Ovary (tissue), 9 donors: ENCODE measurements around the gene SETBP1. TPM values are rescaled to one million over a fixed set of nuclear protein-coding genes. Genes with fewer than 3 reads are reported as not detected.

ENCODE experiments used
- DNase-seq, 5 donors: peaks; one replicate each; pipeline ENCODE4 v3.0.0-alpha.2; 2019 to 2020
- H3K27ac ChIP-seq, 2 donors: fragments of 200-600 bp; one replicate each; pipeline versions ENCODE4 v1.5.1 to v1.8.0; 2019 to 2022
- H3K27me3 ChIP-seq: fragments of 200-600 bp; one replicate; pipeline ENCODE4 v1.8.0; 2022
- H3K36me3 ChIP-seq: fragments of 200-600 bp; sonication (generic); one replicate; pipeline ENCODE4 v1.5.1; 2019
- H3K4me1 ChIP-seq: one replicate; pipeline ENCODE4 v1.8.1; 2013; ENCODE audit warnings: mild to moderate bottlenecking, moderate library complexity; ENCODE audit not compliant: insufficient read depth
- H3K4me3 ChIP-seq: fragments of 200-600 bp; sonication (generic); one replicate; pipeline ENCODE4 v1.5.1; 2017
- H3K9me3 ChIP-seq, 2 donors: fragments of 200-600 bp in 1 of 2; sonication (generic) in 1 of 2; one replicate each; pipeline versions ENCODE4 v1.5.1 to v1.8.1; 2013 to 2019; ENCODE audit warnings: mild to moderate bottlenecking in 1 of 2, moderate library complexity in 1 of 2
- EP300 ChIP-seq: sonication (generic); formaldehyde crosslinking; IDR thresholded peaks from one replicate; pipeline ENCODE4 v1.6.1; 2017; ENCODE audit warnings: antibody characterized with exemption
- POLR2A ChIP-seq: fragments of 450-650 bp; IDR thresholded peaks from one replicate; pipeline ENCODE4 v1.6.1; 2017; ENCODE audit warnings: antibody characterized with exemption, mild to moderate bottlenecking, moderate library complexity
- WGBS, 3 donors: extraction: QIAGEN DNeasy Blood & Tissue Kit in 1 of 3; methylation state at CpG; one replicate each; pipeline versions ENCODE4 v1.1.5 to v1.1.7; 2013 to 2017; 5-methylcytosine and 5-hydroxymethylcytosine counted together
- intact Hi-C, 4 donors: fragments of 100-400 bp; cut with DNase I; formaldehyde crosslinking; loops; one replicate each; pipeline versions ENCODE4 v1.11.0 to v1.15.1; 2022 to 2023
- polyA plus RNA-seq, 2 donors: library from polyadenylated mRNA; stranded (reverse); fragments of 200-250 nt in 1 of 2; fragments of 350-450 nt in 1 of 2; fragmentation: Illumina TruSeq in 1 of 2; extraction: RNeasy Lipid Tissue Mini Kit (QIAGEN cat#74804) in 1 of 2; gene quantifications; one replicate each; pipeline ENCODE4 v1.2.3, GENCODE V29; 2013 to 2014
- total RNA-seq, 7 donors: library from RNA; depleted of rRNA in 2 of 7; stranded (reverse); fragments of >200 nt in 2 of 7; fragmentation: NEBNext Ultra II Directional in 3 of 7; extraction: Animal tissue kit (Norgen Biotek cat#: 25700) in 3 of 7; gene quantifications; one replicate each; pipeline versions ENCODE4 v1.1.0 to v1.2.4, GENCODE V29; 2016 to 2023
- TF ChIP-seq, protein P1 (sequence below), 3 donors: fragments of 450-650 bp in 2 of 3; fragments of 200-600 bp in 1 of 3; IDR thresholded peaks; one replicate each; pipeline versions ENCODE4 v1.5.1 to v1.8.0; 2016 to 2022; ENCODE audit warnings: antibody characterized with exemption in 3 of 3, mild to moderate bottlenecking in 1 of 3
- donor health status: DM: no; HTN: no; CAD: no; lungs with moderate emphysema.
- donor health status: DM: no; HTN: no; CAD: no.
- donor health status: Bipolar disorder and iron deficiency.
- donor health status: DM: yes; HTN: yes; CAD: no.
- donor health status: DM: no; HTN: no; CAD: no.
- donor health status: DM: yes; HTN: yes; CAD: no.

SETBP1 gene
- total and polyA plus RNA-seq, 9 donors = 7.8 to 53.7 (median 28.4) TPM

DNA sequence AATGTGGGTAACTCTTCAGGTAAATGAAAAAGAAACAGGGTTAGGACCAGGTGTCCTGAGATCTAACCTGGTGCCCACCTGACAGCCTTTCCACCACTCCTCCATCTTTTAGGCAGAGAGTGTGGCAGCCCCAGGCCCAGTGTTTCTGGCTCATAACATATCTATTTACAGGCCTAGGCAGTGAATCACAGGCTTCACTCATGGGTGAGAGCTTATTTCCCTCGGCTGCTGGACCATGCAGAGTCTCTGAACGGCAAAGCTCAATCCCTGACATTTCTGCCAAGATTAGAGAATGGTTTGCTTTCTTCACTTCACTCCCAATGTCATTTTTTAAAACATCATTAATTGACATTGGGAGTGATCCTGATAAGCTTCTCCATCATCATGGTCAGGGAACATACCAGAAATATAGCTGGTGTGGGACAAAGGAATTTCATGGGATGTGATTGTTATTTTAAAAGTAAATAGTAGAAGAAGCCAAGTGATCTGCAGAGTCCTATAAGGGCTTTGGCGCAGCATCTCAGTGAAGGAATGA is 323.9 kb downstream of the SETBP1 start:
- Histone ChIP-seq H3K4me3 (no peak overlapping the region), H3K36me3 (no peaks in the 10 kb centered on the region), H3K27ac (no peak overlapping the region), H3K27me3 (no peaks in the 10 kb centered on the region), H3K4me1 (peaks cover 4% of the 10 kb centered on the region), H3K9me3 (no peaks in the 10 kb centered on the region)
- intact Hi-C loops = no loop called here
- 64 to 74% (median 69%) methylated on average over 3 of the region's 3 CpGs for WGBS, 3 donors
- DNase-seq = no peak
- TF ChIP-seq EP300 = no peak
- TF ChIP-seq, protein P1, sequence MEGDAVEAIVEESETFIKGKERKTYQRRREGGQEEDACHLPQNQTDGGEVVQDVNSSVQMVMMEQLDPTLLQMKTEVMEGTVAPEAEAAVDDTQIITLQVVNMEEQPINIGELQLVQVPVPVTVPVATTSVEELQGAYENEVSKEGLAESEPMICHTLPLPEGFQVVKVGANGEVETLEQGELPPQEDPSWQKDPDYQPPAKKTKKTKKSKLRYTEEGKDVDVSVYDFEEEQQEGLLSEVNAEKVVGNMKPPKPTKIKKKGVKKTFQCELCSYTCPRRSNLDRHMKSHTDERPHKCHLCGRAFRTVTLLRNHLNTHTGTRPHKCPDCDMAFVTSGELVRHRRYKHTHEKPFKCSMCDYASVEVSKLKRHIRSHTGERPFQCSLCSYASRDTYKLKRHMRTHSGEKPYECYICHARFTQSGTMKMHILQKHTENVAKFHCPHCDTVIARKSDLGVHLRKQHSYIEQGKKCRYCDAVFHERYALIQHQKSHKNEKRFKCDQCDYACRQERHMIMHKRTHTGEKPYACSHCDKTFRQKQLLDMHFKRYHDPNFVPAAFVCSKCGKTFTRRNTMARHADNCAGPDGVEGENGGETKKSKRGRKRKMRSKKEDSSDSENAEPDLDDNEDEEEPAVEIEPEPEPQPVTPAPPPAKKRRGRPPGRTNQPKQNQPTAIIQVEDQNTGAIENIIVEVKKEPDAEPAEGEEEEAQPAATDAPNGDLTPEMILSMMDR (IDR thresholded peaks at IDR 0.05) = no peak
- no peak for TF ChIP-seq POLR2A

DNA sequence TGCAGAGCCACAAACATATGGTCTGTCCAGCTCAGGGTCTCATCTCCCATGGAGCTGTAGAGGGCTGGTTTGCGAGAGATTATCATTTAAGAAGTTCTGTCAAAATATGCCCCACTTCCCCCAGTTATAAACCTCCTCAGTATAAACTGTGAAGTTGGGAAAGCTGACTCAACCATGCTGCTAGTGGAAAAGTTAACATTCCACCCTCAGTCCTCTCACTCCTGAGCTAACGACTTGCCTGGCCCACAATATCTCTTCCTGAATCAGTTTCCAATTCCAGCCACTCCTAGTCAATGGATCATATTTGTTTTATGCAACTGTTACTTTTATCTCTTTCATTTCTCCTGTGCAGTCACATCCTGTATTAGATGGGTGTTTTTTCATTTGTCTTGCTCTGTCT is 326.2 kb downstream of the SETBP1 start:
- TF ChIP-seq, protein P1 (IDR thresholded peaks at IDR 0.05) = no peak
- TF ChIP-seq EP300 = no peak
- no peak for TF ChIP-seq POLR2A
- intact Hi-C loops = no loop called here
- H3K27me3 ChIP-seq = no peaks in the 10 kb centered on the region
- no peaks in the 10 kb centered on the region for H3K36me3 ChIP-seq
- H3K4me1 ChIP-seq = peaks cover 3% of the 10 kb centered on the region
- 88 to 90% (median 89%) methylated on average over 2 of the region's 2 CpGs for WGBS, 3 donors
- no peak overlapping the region for H3K4me3 ChIP-seq
- DNase-seq = no peak
- no peak overlapping the region for H3K27ac ChIP-seq
- no peaks in the 10 kb centered on the region for H3K9me3 ChIP-seq

DNA sequence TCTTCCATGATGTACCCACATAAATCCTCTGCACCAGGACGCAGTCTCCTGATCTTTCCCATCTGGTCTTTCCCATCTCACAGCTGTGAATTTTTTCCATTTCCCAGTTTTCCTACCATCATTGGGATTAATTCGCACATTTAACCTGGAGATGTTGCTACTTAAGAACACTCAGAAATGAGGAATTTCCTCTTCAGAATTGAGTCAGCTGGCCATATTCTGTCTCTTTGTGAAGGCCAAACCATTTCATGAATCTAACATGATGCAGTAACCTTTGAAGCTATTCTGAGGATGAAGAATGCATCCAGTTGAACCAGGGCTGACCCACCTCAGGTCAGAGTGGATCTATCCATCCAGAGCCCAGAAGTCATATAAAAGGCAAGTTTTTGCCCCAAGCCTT is 326.8 kb downstream of the SETBP1 start:
- no peak overlapping the region for H3K27ac ChIP-seq
- intact Hi-C loops = no loop called here
- no peaks in the 10 kb centered on the region for H3K36me3 ChIP-seq

DNA sequence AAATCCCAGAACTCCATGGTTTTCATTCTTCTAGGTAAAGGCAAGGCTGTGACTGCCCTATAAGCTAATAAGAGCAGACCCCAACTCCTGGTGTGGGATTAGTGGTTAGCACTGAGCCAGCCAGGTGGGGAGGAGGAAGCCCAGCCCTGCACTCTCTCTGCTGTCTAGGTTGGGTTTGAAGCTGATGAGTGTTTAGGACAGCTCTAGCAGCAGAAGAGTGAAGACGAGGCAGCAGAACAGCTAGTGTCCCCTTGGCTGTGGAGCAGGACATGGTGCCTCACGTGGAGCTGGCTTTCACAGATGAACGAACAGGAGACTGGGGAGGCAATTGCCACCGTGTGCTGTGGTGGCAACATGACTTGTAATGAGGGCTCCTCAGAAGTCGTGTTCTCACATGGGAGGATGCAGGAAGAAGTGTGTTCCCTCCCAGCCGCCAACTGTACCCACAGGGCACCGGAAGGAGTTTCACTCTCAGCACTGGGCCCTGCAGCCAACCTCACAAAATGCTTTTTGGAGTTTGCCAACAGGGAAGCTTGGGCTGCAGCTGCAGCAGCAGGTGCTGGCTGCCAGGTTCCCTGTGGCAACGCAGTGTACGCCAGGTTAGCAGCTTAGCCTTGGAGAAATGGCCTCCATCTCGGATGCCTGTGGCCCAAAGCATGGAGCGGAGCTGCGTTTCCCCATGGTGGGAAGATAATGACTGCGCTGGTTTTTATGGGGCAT is 328.2 kb downstream of the SETBP1 start:
- no peak overlapping the region for H3K27ac ChIP-seq

More for the DNA sequence above, 326.8 kb downstream of the SETBP1 start:
- WGBS, 3 donors = 92 to 98% (median 96%) methylated on average over 2 of the region's 2 CpGs
- Histone ChIP-seq H3K27me3 (no peaks in the 10 kb centered on the region), H3K4me3 (no peak overlapping the region), H3K4me1 (no peaks in the 10 kb centered on the region), H3K9me3 (no peaks in the 10 kb centered on the region)
- no peak for DNase-seq
- TF ChIP-seq EP300 = no peak
- no peak for TF ChIP-seq POLR2A
- TF ChIP-seq, protein P1 (IDR thresholded peaks at IDR 0.05) = no peak

More for the DNA sequence above, 328.2 kb downstream of the SETBP1 start:
- no peak for TF ChIP-seq POLR2A
- no peak for TF ChIP-seq EP300
- TF ChIP-seq, protein P1 (IDR thresholded peaks at IDR 0.05) = no peak
- Histone ChIP-seq H3K9me3 (no peaks in the 10 kb centered on the region), H3K4me3 (no peak overlapping the region), H3K36me3 (no peaks in the 10 kb centered on the region), H3K4me1 (no peaks in the 10 kb centered on the region), H3K27me3 (no peaks in the 10 kb centered on the region)
- DNase-seq = no peak
- intact Hi-C loops = no loop called here
- 93 to 95% (median 95%) methylated on average over 13 of the region's 13 CpGs for WGBS, 3 donors
